Fibroblast of mammary gland (primary cell): ENCODE measurements around the gene VRK2.
"Not testable (repeated sequence)": the region's sequence is repeated elsewhere in the genome, so short reads cannot be mapped to it uniquely, and the experiment has no call there.

ENCODE experiments used
- DNase-seq: peaks from one replicate; pipeline ENCODE4 v3.0.0-alpha.2; 2010; ENCODE audit warnings: low read depth
- H3K4me3 ChIP-seq: 2 replicates; pipeline ENCODE4 v1.5.1; 2011; ENCODE audit warnings: low read depth, mild to moderate bottlenecking, low read length, moderate library complexity; ENCODE audit not compliant: control insufficient read depth
- CTCF ChIP-seq: conservative IDR thresholded peaks from 2 replicates; pipeline ENCODE4 v1.5.1; 2011; ENCODE audit warnings: low read depth, low read length, inconsistent platforms; ENCODE audit not compliant: control insufficient read depth, insufficient read depth

VRK2 gene

GRCh38 chr2:58137221-58137620 is 90.6 kb downstream of the VRK2 start:
- no peak overlapping the region for H3K4me3 ChIP-seq
- DNase-seq: peak; percentile 82
- no peak for TF ChIP-seq CTCF

GRCh38 chr2:58137856-58138255 is 91.2 kb downstream of the VRK2 start:
- DNase-seq: no peak
- TF ChIP-seq CTCF: no peak
- no peak overlapping the region for H3K4me3 ChIP-seq

- DNase-seq: no peak
- TF ChIP-seq CTCF: no peak
- no peak overlapping the region for H3K4me3 ChIP-seq
These were observed 91.9 kb downstream of the VRK2 start for GRCh38 chr2:58138396-58139030.

- H3K4me3 ChIP-seq: no peak overlapping the region
- DNase-seq: peak; percentile 89
- TF ChIP-seq CTCF: no peak
These were observed 94.0 kb downstream of the VRK2 start for GRCh38 chr2:58140508-58141072.

- not testable (repeated sequence) for H3K4me3 ChIP-seq, DNase-seq
These were observed 99.2 kb downstream of the VRK2 start for GRCh38 chr2:58145769-58146168.

- no peak for TF ChIP-seq CTCF
These were observed 100.1 kb downstream of the VRK2 start for GRCh38 chr2:58146707-58147106.

GRCh38 chr2:58155160-58155778 is 108.7 kb downstream of the VRK2 start:
- DNase-seq: no peak
- TF ChIP-seq CTCF: no peak
- no peak overlapping the region for H3K4me3 ChIP-seq

More at GRCh38 chr2:58146707-58147106, 100.1 kb downstream of the VRK2 start:
- H3K4me3 ChIP-seq: no peak overlapping the region
- DNase-seq: peak; percentile 57
